ENCODE results near the gene CRISPLD2. TPM values are rescaled to one million over a fixed set of nuclear protein-coding genes. Genes with fewer than 3 reads are reported as not detected.

The CRISPLD2 gene
- total RNA-seq, 3 donors from 2014 or later (not counting 1 experiment from before 2014, with no cell fraction given), result 0.86 to 6.3 TPM; not detected in 1

DNA sequence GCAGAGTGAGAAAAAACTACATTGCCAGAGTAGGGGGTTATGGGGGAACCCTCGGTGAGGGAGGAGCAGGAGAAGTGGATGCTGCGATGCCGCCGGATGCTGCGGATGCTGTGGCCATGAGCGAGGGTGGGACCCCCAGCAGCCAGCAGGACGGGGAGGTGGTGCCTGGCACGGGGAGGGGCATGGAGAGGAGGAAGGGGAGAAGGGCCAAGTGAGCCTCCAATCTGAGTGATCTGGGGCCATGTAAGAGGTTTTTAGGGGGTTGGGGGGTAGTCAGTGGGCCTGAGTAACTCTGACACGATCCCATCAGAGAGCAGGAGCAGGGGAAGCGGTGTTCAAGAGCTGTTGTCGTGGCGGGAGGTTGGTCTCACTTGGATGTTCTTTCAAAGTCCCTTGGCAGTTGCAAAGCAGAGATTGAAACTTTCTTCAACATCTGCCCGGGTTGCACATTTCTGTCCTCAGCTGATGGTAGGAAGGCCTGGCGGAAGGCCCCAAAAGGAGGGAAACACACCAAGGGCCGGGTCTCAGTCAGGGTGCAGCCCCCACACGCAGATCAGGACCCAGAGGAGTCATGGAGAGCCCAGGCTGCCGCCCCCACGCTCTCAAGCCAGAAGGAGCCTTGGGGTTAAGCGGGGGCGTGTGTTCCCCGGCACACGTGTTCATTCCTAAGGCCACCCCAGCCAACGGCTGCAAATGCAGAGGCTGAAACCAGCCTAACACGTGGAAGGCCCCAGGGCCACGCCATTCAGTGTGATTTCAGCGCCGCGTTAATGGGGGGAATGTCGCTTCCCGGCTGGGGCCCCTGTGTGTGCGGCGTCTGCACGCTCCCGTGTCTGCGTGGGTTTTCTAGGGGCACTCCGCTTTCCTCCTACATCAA lies 109.9 kb downstream of the CRISPLD2 start:
- peak in 1 of 3 donors; percentile 11 for ATAC-seq
- Mint-ChIP-seq H3K4me1 (peaks cover 0 to 9% of the 10 kb centered on the region in 2 donors), H3K27ac (peak overlapping the region; percentile 58 to 75), H3K4me3 (no peak overlapping the region), H3K9me3 (no peaks in the 10 kb centered on the region), H3K36me3 (no peaks in the 10 kb centered on the region), H3K27me3 (ENCODE audit: low read depth in 2 of 2) (no peaks in the 10 kb centered on the region)
- peaks cover 4% of the 10 kb centered on the region for H3K4me1 ChIP-seq (ENCODE audit: control insufficient read depth, insufficient read depth, low read length)
- H3K9me3 ChIP-seq (ENCODE audit: control insufficient read depth, insufficient read depth, low read length), result peaks cover 15% of the 10 kb centered on the region
- no peak overlapping the region for H3K4me3 ChIP-seq (ENCODE audit: low read length)
- DNase-seq, result no peak
- no peaks in the 10 kb centered on the region for H3K36me3 ChIP-seq (ENCODE audit: control insufficient read depth, insufficient read depth, low read length)
- 88% methylated on average over 36 of the region's 36 CpGs for WGBS (ENCODE audit: insufficient coverage)
- peak overlapping the region; percentile 67 for H3K27ac ChIP-seq (ENCODE audit: low read length)
- intact Hi-C loops (cut with micrococcal nuclease), result no loop called here
- TF ChIP-seq, protein P1, sequence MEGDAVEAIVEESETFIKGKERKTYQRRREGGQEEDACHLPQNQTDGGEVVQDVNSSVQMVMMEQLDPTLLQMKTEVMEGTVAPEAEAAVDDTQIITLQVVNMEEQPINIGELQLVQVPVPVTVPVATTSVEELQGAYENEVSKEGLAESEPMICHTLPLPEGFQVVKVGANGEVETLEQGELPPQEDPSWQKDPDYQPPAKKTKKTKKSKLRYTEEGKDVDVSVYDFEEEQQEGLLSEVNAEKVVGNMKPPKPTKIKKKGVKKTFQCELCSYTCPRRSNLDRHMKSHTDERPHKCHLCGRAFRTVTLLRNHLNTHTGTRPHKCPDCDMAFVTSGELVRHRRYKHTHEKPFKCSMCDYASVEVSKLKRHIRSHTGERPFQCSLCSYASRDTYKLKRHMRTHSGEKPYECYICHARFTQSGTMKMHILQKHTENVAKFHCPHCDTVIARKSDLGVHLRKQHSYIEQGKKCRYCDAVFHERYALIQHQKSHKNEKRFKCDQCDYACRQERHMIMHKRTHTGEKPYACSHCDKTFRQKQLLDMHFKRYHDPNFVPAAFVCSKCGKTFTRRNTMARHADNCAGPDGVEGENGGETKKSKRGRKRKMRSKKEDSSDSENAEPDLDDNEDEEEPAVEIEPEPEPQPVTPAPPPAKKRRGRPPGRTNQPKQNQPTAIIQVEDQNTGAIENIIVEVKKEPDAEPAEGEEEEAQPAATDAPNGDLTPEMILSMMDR (IDR thresholded peaks at IDR 0.05), result no peak
- no peaks in the 10 kb centered on the region for H3K27me3 ChIP-seq (ENCODE audit: control insufficient read depth, insufficient read depth, low read length)

DNA sequence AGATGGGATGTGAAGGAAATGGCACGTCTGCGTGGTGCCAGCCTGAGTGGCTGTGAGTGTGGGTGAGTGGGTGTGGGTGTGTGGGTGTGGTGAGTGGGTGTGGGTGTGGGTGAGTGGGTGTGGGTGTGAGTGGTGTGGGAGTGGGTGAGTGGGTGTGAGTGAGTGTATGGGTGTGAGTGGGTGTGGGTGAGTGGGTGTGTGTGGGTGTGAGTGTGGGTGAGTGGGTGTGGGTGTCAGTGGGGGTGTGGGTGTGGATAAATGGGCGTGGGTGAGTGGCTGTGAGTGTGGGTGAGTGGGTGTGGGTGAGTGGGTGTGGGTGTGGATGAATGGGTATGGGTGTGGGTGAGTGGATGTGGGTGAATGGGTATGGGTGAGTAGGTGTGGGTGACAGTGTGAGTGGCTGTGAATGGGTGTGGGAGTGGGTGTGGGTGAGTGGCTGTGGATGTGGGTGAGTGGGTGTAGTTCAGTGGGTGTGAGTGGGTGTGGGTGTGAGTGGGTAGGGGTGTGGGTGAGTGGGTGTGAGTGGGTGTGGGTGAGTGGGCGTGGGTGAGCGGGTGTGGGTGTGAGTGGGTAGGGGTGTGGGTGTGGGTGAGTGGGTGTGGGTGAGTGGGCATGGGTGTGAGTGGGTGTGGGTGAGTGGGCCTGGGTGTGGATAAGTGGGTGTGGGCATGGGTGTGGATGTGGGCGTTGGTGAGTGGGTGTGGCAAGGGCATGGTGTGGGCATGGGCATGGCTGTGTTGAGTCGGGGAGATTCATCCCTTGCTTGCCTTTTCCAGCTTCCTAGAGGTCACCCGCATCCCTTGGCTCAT lies 110.7 kb downstream of the CRISPLD2 start:
- peak overlapping the region; percentile 58 to 75 for H3K27ac Mint-ChIP-seq
- intact Hi-C loops (cut with micrococcal nuclease), result no loop called here

GRCh38 chr16:84931107-84931494 lies 111.3 kb downstream of the CRISPLD2 start:
- DNase-seq (no peak), ATAC-seq (no peak)
- Histone ChIP-seq H3K4me3 (ENCODE audit: low read length) (no peak overlapping the region), H3K27me3 (ENCODE audit: control insufficient read depth, insufficient read depth, low read length) (no peaks in the 10 kb centered on the region), H3K4me1 (ENCODE audit: control insufficient read depth, insufficient read depth, low read length) (peaks cover 4% of the 10 kb centered on the region), H3K9me3 (ENCODE audit: control insufficient read depth, insufficient read depth, low read length) (peaks cover 15% of the 10 kb centered on the region), H3K36me3 (ENCODE audit: control insufficient read depth, insufficient read depth, low read length) (no peaks in the 10 kb centered on the region), H3K27ac (ENCODE audit: low read length) (peak overlapping the region; percentile 67)
- 88% methylated on average over 4 of the region's 4 CpGs for WGBS (ENCODE audit: insufficient coverage)
- H3K27me3 Mint-ChIP-seq (ENCODE audit: low read depth in 2 of 2), result no peaks in the 10 kb centered on the region
- H3K4me1 Mint-ChIP-seq, result peaks cover 0 to 9% of the 10 kb centered on the region in 2 donors
- H3K36me3 Mint-ChIP-seq, result no peaks in the 10 kb centered on the region
- H3K4me3 Mint-ChIP-seq, result no peak overlapping the region
- TF ChIP-seq, protein P1 (IDR thresholded peaks at IDR 0.05), result no peak
- H3K27ac Mint-ChIP-seq, result peak overlapping the region; percentile 58 to 75
- H3K9me3 Mint-ChIP-seq, result no peaks in the 10 kb centered on the region
- intact Hi-C loops (cut with micrococcal nuclease), result no loop called here

More for the DNA sequence above, 110.7 kb downstream of the CRISPLD2 start:
- H3K27ac ChIP-seq (ENCODE audit: low read length), result peak overlapping the region; percentile 67
- no peaks in the 10 kb centered on the region for H3K36me3 ChIP-seq (ENCODE audit: control insufficient read depth, insufficient read depth, low read length)
- DNase-seq, result peak in 1 of 2 donors; percentile 32
- no peaks in the 10 kb centered on the region for H3K27me3 Mint-ChIP-seq (ENCODE audit: low read depth in 2 of 2)
- H3K36me3 Mint-ChIP-seq, result no peaks in the 10 kb centered on the region
- TF ChIP-seq, protein P1 (IDR thresholded peaks at IDR 0.05), result no peak
- peaks cover 0 to 9% of the 10 kb centered on the region in 2 donors for H3K4me1 Mint-ChIP-seq
- H3K9me3 ChIP-seq (ENCODE audit: control insufficient read depth, insufficient read depth, low read length), result peaks cover 15% of the 10 kb centered on the region
- ATAC-seq, result peak; percentile 55 to 73 (median 68)
- no peaks in the 10 kb centered on the region for H3K9me3 Mint-ChIP-seq
- WGBS (ENCODE audit: insufficient coverage), result 72% methylated on average over 8 of the region's 8 CpGs
- H3K27me3 ChIP-seq (ENCODE audit: control insufficient read depth, insufficient read depth, low read length), result no peaks in the 10 kb centered on the region
- H3K4me3 ChIP-seq (ENCODE audit: low read length), result no peak overlapping the region
- peaks cover 4% of the 10 kb centered on the region for H3K4me1 ChIP-seq (ENCODE audit: control insufficient read depth, insufficient read depth, low read length)
- H3K4me3 Mint-ChIP-seq, result no peak overlapping the region

Data from natural killer cell (primary cell).